Stomach (tissue), 9 donors: Measurements from ENCODE around the gene MGAT5. TPM values are rescaled to one million over a fixed set of nuclear protein-coding genes. Genes with fewer than 3 reads are reported as not detected.

Experiments
- DNase-seq, 2 donors: peaks; one replicate each; pipeline versions ENCODE4 v3.0.0 to v3.0.0-alpha.2; 2013 to 2019
- H3K27ac ChIP-seq, 5 donors: fragments of 200-600 bp in 4 of 5; sonication (generic) in 4 of 5; one replicate each; pipeline ENCODE4 v1.5.1; 2013 to 2019; ENCODE audit warnings: mild to moderate bottlenecking in 1 of 5, moderate library complexity in 1 of 5
- H3K27me3 ChIP-seq, 3 donors: fragments of 200-600 bp; sonication (generic); one replicate each; pipeline ENCODE4 v1.5.1; 2017 to 2019; ENCODE audit warnings: mixed run types in 1 of 3
- H3K36me3 ChIP-seq, 4 donors: fragments of 200-600 bp; sonication (generic); 1 replicate in 3 of 4; 2 replicates in 1 of 4; pipeline ENCODE4 v1.5.1; 2016 to 2019
- H3K4me1 ChIP-seq, 4 donors: fragments of 200-600 bp; sonication (generic); one replicate each; pipeline ENCODE4 v1.5.1; 2016 to 2019
- H3K4me3 ChIP-seq, 4 donors: fragments of 200-600 bp; sonication (generic) in 3 of 4; one replicate each; pipeline ENCODE4 v1.5.1; 2016 to 2019; ENCODE audit warnings: mild to moderate bottlenecking in 1 of 4
- H3K9me3 ChIP-seq, 4 donors: fragments of 200-600 bp; sonication (generic); one replicate each; pipeline ENCODE4 v1.5.1; 2016 to 2019
- EP300 ChIP-seq: sonication (generic); formaldehyde crosslinking; IDR thresholded peaks from one replicate; pipeline ENCODE4 v1.6.1; 2017; ENCODE audit warnings: antibody characterized with exemption
- POLR2A ChIP-seq, 4 donors: fragments of 450-650 bp; IDR thresholded peaks; one replicate each; pipeline ENCODE4 v1.6.1; 2016; ENCODE audit warnings: antibody characterized with exemption in 4 of 4, control low read depth in 2 of 4, mild to moderate bottlenecking in 1 of 4, moderate library complexity in 1 of 4
- POLR2AphosphoS5 ChIP-seq, 3 donors: sonication (generic); formaldehyde crosslinking; IDR thresholded peaks; one replicate each; pipeline ENCODE4 v1.6.1; 2016; ENCODE audit warnings: antibody characterized with exemption in 3 of 3
- WGBS, 5 donors: extraction: QIAGEN DNeasy Blood & Tissue Kit in 3 of 5; methylation state at CpG; one replicate each; pipeline versions ENCODE4 v1.1.5 to v1.1.7; 2013 to 2018; 5-methylcytosine and 5-hydroxymethylcytosine counted together
- intact Hi-C: fragments of 100-400 bp; cut with DNase I; formaldehyde crosslinking; loops from one replicate; pipeline ENCODE4 v1.15.1; 2023; ENCODE audit warnings: low total_unique reads
- polyA plus RNA-seq, 3 donors: library from polyadenylated mRNA; stranded (reverse); fragments of 200-250 nt; gene quantifications; one replicate each; pipeline ENCODE4 v1.2.3, GENCODE V29; 2013
- total RNA-seq, 5 donors: library from RNA; depleted of rRNA; stranded (reverse); fragments of >200 nt; gene quantifications; one replicate each; pipeline versions ENCODE4 v1.1.0 to v1.2.3, GENCODE V29; 2014 to 2016
- TF ChIP-seq, protein P1 (sequence below), 7 experiments: fragments of 450-650 bp in 4 of 7; fragments of 200-600 bp in 3 of 7; sonication (generic) in 3 of 7; IDR thresholded peaks; one replicate each; pipeline ENCODE4 v1.5.1; 2016 to 2019; ENCODE audit warnings: antibody characterized with exemption in 7 of 7, control low read depth in 2 of 7, mild to moderate bottlenecking in 1 of 7
- donor health status: healthy with polysubstance abuse.
- donor health status: Bipolar disorder and iron deficiency.
- donor health status: healthy.

The MGAT5 gene
- total and polyA plus RNA-seq, 8 donors = 3.9 to 125 (median 46.0) TPM

GRCh38 chr2:134259994-134260393 lies 6.1 kb downstream of the MGAT5 start:
- no peaks in the 10 kb centered on the region for H3K9me3 ChIP-seq
- H3K4me1 ChIP-seq = peaks cover 38 to 61% (median 51%) of the 10 kb centered on the region in 4 donors
- WGBS, 5 donors = 86 to 91% (median 90%) methylated on average over 8 of the region's 8 CpGs
- TF ChIP-seq EP300 = no peak
- TF ChIP-seq, protein P1, sequence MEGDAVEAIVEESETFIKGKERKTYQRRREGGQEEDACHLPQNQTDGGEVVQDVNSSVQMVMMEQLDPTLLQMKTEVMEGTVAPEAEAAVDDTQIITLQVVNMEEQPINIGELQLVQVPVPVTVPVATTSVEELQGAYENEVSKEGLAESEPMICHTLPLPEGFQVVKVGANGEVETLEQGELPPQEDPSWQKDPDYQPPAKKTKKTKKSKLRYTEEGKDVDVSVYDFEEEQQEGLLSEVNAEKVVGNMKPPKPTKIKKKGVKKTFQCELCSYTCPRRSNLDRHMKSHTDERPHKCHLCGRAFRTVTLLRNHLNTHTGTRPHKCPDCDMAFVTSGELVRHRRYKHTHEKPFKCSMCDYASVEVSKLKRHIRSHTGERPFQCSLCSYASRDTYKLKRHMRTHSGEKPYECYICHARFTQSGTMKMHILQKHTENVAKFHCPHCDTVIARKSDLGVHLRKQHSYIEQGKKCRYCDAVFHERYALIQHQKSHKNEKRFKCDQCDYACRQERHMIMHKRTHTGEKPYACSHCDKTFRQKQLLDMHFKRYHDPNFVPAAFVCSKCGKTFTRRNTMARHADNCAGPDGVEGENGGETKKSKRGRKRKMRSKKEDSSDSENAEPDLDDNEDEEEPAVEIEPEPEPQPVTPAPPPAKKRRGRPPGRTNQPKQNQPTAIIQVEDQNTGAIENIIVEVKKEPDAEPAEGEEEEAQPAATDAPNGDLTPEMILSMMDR (IDR thresholded peaks at IDR 0.05) = no peak
- no peak for TF ChIP-seq POLR2AphosphoS5 (IDR thresholded peaks at IDR 0.05)
- no peak for TF ChIP-seq POLR2A (IDR thresholded peaks at IDR 0.05)
- intact Hi-C loops = no loop called here
- H3K27ac ChIP-seq = peak overlapping the region in 2 of 5 donors; percentile 6 to 58
- DNase-seq = no peak
- H3K27me3 ChIP-seq = no peaks in the 10 kb centered on the region
- peaks cover 0 to under 1% (median 0%) of the 10 kb centered on the region in 4 donors for H3K36me3 ChIP-seq
- no peak overlapping the region for H3K4me3 ChIP-seq

- Histone ChIP-seq H3K36me3 (no peaks in the 10 kb centered on the region), H3K4me3 (no peak overlapping the region), H3K27me3 (no peaks in the 10 kb centered on the region), H3K9me3 (no peaks in the 10 kb centered on the region), H3K4me1 (peaks cover 38 to 61% (median 51%) of the 10 kb centered on the region in 4 donors), H3K27ac (peak overlapping the region in 3 of 5 donors; percentile 8 to 58 (median 32))
- 35 to 60% (median 50%) methylated on average over 2 of the region's 2 CpGs for WGBS, 5 donors
- TF ChIP-seq EP300 (no peak), POLR2A (IDR thresholded peaks at IDR 0.05) (no peak), POLR2AphosphoS5 (IDR thresholded peaks at IDR 0.05) (no peak)
- TF ChIP-seq, protein P1 (IDR thresholded peaks at IDR 0.05) = no peak
- peak in 1 of 2 donors; percentile 50 for DNase-seq
- intact Hi-C loops = no loop called here
These were observed 6.8 kb downstream of the MGAT5 start for GRCh38 chr2:134260713-134261112.

DNA sequence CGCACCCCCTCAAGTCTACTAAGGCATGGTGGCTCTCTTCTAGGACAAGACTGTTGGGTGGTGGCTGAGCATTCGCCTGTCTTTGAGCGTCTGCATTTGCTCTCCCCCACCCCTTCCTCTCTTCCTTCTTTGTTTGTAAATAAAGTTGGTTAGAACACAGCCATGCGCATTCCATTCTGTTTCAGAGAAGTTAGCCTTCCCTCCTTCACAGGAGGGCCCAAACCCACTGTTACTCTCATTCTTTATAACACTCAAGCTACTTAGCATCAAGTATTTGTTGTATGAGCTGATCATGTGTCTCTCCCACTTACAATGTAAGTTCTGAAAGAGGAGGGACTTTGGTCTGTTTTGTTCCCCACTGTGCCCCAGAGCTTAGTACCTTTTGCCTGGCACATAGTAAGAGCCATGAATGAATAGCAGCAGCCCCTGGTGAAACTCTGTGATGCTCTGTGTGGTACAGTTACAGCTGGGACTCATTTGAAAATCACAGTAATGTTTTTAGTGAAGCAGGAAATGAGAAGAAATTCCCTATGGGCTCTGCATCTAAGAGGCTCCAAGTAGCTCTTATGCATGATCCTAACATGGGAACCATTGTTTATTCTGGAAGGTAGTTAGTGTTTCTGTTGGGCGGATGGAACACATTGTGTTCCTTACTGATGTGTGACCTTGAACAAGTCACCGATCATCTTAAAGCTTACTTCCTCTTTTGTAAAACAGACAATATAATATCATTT lies 7.7 kb downstream of the MGAT5 start:
- intact Hi-C loops = no loop called here
- TF ChIP-seq, protein P1 (IDR thresholded peaks at IDR 0.05) = no peak
- peak in 1 of 3 donors; percentile 31 for TF ChIP-seq POLR2AphosphoS5 (IDR thresholded peaks at IDR 0.05)
- Histone ChIP-seq H3K36me3 (no peaks in the 10 kb centered on the region), H3K27ac (peak overlapping the region in 4 of 5 donors; percentile 8 to 58 (median 38)), H3K4me1 (peaks cover 38 to 61% (median 51%) of the 10 kb centered on the region in 4 donors), H3K4me3 (no peak overlapping the region), H3K27me3 (no peaks in the 10 kb centered on the region), H3K9me3 (no peaks in the 10 kb centered on the region)
- 73 to 79% (median 73%) methylated on average over 6 of the region's 6 CpGs for WGBS, 5 donors
- no peak for DNase-seq

GRCh38 chr2:134262684-134263083 lies 8.8 kb downstream of the MGAT5 start:
- H3K36me3 ChIP-seq = no peaks in the 10 kb centered on the region
- peak overlapping the region in 3 of 5 donors; percentile 11 to 58 (median 50) for H3K27ac ChIP-seq
- TF ChIP-seq, protein P1 (IDR thresholded peaks at IDR 0.05) = no peak
- TF ChIP-seq POLR2A (IDR thresholded peaks at IDR 0.05) (no peak), EP300 (no peak), POLR2AphosphoS5 (IDR thresholded peaks at IDR 0.05) (no peak)
- DNase-seq = no peak
- H3K4me3 ChIP-seq = no peak overlapping the region
- H3K9me3 ChIP-seq = no peaks in the 10 kb centered on the region
- 61 to 78% (median 70%) methylated on average over 2 of the region's 2 CpGs for WGBS, 5 donors
- no peaks in the 10 kb centered on the region for H3K27me3 ChIP-seq
- intact Hi-C loops = no loop called here
- peaks cover 34 to 57% (median 49%) of the 10 kb centered on the region in 4 donors for H3K4me1 ChIP-seq
